T1000 (cell line): ENCODE results near the gene SCIMP.
A peak's percentile ranks its signal among the peaks of the same experiment; 100 is the strongest.
"Not testable (repeated sequence)": the region's sequence is repeated elsewhere in the genome, so short reads cannot be mapped to it uniquely, and the experiment has no call there.

Source experiments
- DNase-seq: peaks from one replicate; lab custom pipeline; 2025; ENCODE audit warnings: mixed read lengths; lab: John Stamatoyannopoulos, UW

SCIMP gene

GRCh38 chr17:5237541-5238016 lies 2.9 kb upstream of the SCIMP start:
- DNase-seq, result no peak

- DNase-seq, result no peak
Measured at GRCh38 chr17:5236938-5237540, 2.4 kb upstream of the SCIMP start.

GRCh38 chr17:5233492-5233891 lies 1.2 kb downstream of the SCIMP start:
- not testable (repeated sequence) for DNase-seq

GRCh38 chr17:5226940-5227878 lies 7.5 kb downstream of the SCIMP start:
- no peak for DNase-seq

GRCh38 chr17:5225668-5226457 lies 8.8 kb downstream of the SCIMP start:
- DNase-seq, result no peak

- DNase-seq, result not testable (repeated sequence)
Measured at GRCh38 chr17:5221912-5222311, 12.7 kb downstream of the SCIMP start.

GRCh38 chr17:5220074-5220473 lies 14.6 kb downstream of the SCIMP start:
- no peak for DNase-seq

- no peak for DNase-seq
Measured at GRCh38 chr17:5219536-5219935, 15.1 kb downstream of the SCIMP start.

GRCh38 chr17:5217562-5217961 lies 17.1 kb downstream of the SCIMP start:
- not testable (repeated sequence) for DNase-seq

- no peak for DNase-seq
Measured at GRCh38 chr17:5211458-5211857, 23.2 kb downstream of the SCIMP start.

GRCh38 chr17:5210614-5211252 lies 23.9 kb downstream of the SCIMP start:
- no peak for DNase-seq

- DNase-seq, result no peak
Measured at GRCh38 chr17:5210091-5210490, 24.6 kb downstream of the SCIMP start.

- DNase-seq, result no peak
Measured at GRCh38 chr17:5209396-5209795, 25.3 kb downstream of the SCIMP start.

GRCh38 chr17:5203908-5204294 lies 30.8 kb downstream of the SCIMP start:
- no peak for DNase-seq

GRCh38 chr17:5203178-5203907 lies 31.3 kb downstream of the SCIMP start:
- DNase-seq, result peak; percentile 42

GRCh38 chr17:5201011-5201410 lies 33.6 kb downstream of the SCIMP start:
- DNase-seq, result no peak

GRCh38 chr17:5200360-5200759 lies 34.3 kb downstream of the SCIMP start:
- DNase-seq, result no peak

GRCh38 chr17:5198472-5198871 lies 36.2 kb downstream of the SCIMP start:
- DNase-seq, result no peak

GRCh38 chr17:5194346-5194745 lies 40.3 kb downstream of the SCIMP start:
- no peak for DNase-seq

- DNase-seq, result peak; percentile 97
Measured at GRCh38 chr17:5191541-5192417, 42.9 kb downstream of the SCIMP start, which contains the start of gene ZNF594. ZNF594 (minus strand) TSS chr17:5191868; CDS start chr17:5184256, 7,612 bp downstream.
